ENCODE results near the gene BLMH.

- TF ChIP-seq SUZ12 (IDR thresholded peaks at IDR 0.05; ENCODE audit: extremely low read depth, insufficient read depth, insufficient read length) (no peak), ZNF274 (IDR thresholded peaks at IDR 0.05; ENCODE audit: low read depth, low read length) (no peak)
Measured at GRCh38 chr17:30243002-30243401, 48.7 kb downstream of the BLMH start.

Data from NT2/D1 (cell line).